TTC549 (cell line): ENCODE results near the gene KATNB1.
"Not testable (repeated sequence)": the region's sequence is repeated elsewhere in the genome, so short reads cannot be mapped to it uniquely, and the experiment has no call there.

Source experiments
- FAIRE-seq: peaks from 2 replicates; lab custom pipeline; 2012; peaks lifted over from hg19 to GRCh38; lab: Jason Lieb, UNC

The KATNB1 gene

DNA sequence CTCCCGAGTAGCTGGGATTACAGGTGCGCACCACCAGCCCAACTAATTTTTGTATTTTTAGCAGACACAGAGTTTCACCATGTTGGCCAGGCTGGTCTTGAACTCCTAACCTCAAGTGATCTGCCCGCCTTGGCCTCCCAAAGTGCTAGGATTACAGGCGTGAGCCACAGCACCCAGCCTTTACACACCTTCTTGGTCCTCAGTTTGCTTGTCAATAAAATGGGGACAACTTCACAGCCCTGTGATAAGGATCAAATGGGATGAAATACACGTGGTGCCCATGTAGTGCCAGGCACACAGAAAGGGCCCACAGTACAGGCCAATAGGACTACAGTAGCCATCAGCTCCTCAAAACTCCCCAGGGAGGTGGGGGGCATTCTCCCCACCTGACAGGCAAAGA is 60.4 kb downstream of the KATNB1 start:
- FAIRE-seq, result not testable (repeated sequence)

DNA sequence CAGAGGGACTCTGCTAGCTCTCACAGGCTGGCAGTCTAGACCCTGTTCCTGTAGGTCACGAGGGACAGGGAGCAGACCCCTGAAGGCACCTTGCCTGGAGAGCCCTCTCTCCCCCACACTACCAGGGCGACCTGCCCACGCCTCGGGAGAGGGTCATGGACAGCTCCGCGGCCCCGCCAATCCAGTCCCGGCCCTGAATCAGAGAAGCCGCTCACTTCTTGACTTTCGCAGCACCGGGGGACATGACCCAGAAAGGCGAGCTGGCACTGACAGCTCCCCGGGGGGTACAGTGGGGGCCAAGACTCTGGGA is 61.6 kb downstream of the KATNB1 start:
- FAIRE-seq, result no peak

DNA sequence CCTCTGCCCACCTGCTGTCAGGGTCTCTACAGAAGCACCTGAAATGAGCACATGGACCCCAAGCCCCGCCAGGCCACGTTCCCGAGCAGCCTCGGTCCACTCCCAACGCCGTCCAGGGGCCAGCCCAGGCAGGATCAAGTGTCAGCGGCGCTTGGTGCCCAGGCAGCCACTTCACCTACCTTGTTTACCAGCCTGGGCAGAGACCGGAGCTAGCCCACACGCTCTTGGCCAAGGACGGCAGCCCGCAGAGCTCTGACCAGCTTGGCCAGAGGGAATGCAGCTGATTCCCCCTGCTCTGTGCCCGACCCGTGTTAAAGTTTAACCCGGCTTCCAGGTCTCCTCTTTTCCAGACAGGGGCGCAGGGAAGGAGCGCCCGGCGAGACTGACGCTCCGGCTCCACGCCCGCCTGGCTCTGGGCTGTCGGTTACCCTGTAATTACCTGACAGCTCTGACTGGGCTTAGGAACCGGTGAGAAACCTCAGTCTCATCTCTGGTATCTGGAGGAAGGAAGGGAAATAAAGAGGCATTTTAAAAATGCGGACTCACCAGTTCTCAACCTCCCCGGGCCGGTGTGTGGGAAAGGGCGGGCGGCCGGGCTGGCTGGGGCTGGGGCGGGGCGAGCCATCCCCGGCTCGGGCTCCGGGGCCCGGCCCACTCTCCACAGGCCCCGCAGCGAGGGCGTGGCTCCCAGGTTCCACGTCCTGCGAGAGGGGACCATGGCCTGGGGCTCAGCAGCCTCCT is 62.1 kb downstream of the KATNB1 start:
- FAIRE-seq, result no peak

DNA sequence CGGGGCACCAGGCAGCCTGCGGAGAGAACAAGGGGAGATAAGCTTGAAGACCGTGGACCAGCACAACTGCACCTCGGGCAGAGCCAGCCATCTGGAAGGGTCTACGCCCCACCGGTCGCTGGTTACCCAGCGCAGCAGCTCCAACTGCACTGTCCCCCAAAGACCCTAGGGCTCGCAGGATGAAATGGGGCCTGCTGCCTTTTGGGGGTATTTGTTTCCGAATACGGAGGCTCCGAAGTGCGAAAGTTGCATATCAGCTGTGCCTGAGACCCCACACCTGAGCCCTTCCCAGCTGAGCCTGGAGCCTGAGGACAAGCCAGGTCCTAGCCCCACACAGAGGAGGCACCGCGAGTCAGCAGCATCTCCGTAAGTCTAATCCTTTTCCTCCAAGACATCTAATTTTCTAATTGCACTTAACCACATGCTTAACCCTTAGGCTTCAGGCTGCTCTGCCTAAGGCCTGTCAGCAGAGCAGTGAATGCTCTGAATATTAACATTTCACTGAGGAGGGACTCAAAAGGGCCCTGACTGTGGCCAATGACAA is 62.8 kb downstream of the KATNB1 start:
- FAIRE-seq, result no peak

DNA sequence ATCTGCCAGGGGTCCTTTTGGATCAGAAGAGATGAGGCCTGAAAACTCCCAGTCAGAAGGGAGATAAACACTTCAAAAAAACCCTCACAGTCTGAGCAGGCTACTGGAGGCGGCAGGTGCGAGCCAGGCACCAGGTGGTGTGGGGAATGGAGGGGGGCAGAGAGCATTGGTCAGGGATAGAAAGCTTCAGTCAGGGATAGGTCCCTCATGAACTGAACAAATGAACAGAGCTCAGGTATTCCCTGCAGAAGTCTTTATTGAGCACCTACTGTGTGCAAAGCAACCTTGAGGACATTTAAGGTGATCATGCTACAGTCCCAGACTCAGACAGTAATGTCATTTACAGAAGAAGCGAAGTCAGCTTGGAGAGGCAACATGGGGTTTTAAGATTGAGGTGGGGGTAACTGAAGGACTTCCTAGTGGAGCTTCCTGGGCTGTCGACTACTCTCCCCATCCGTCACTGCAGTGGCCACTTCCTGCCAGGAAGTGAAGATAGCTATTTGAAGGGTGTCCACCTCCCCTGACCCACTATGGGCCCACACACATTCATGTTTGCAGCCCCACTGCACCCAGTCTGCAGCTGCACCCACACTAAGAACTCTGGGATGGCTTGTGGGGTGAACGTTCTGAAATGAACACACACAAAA is 63.5 kb downstream of the KATNB1 start:
- no peak for FAIRE-seq

DNA sequence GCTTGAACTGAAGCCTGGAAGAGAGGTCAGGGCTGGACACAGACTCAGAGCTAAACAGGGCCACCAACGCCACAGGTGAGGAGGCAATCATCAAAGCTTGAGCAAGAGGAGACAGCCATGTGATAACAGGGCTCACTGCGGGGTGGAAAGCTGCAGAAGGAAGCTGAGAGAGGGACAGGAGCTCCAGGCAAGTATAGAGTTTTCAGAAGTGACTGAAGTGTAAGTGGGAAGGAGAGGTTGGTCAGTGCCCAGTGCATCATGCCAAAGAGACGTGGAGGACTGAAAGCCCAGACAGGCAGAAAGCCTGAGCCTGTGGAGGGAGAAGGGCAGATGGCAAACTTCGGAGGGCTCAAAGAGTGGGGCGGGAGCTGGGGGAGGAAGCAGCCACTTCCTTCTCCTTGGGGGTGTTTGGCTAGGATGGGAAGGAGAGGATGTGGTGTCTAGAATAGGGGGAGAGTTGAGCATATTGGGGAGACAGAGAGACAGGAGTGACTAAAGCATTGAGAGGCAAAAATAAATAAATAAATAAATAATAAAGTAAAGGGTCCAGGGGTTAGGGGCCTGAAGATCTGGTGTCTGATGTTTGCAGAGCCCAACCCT is 64.1 kb downstream of the KATNB1 start:
- FAIRE-seq, result no peak

DNA sequence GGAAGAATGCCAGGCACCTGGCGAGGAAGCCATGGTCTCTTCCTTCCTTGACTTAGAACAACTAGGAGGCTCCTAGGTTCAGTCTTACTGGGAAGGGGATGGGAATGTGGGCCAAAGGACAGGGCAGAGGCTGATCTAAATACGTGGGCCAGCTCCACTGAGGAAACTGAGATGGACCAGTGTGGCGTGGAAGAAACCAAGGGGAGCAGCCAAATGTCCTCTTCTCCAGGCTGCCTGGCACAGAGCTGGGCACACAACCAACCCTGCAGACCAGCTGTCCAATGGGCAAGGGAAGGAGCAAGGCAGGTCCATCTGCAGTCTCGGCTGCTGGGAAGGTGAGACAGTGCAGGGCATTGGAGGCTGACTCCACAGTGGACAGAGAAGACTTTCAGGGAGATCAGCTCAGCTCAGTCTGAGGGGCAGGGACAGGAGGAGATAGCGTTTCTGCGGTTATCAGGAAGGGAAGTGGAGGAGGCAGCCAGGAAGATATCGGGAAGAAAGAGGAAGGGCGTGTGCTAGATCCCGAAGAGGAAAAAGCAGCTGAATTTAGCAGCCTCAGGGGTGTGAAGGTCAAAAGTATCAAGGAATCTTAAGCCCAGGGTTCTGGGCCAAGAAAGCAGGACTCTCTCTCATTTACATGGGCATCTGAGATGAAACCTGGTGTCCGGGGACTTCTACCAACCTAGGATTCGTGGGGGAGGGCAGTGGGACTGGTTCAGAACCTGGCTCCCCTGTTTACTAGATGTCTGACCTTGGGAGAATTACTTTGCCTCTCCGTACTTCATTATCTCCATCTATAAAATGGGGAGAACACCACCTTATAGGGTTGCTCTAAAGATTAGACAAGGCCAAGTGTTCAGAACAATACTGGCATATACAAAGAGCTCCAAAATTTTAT is 64.9 kb downstream of the KATNB1 start:
- no peak for FAIRE-seq

DNA sequence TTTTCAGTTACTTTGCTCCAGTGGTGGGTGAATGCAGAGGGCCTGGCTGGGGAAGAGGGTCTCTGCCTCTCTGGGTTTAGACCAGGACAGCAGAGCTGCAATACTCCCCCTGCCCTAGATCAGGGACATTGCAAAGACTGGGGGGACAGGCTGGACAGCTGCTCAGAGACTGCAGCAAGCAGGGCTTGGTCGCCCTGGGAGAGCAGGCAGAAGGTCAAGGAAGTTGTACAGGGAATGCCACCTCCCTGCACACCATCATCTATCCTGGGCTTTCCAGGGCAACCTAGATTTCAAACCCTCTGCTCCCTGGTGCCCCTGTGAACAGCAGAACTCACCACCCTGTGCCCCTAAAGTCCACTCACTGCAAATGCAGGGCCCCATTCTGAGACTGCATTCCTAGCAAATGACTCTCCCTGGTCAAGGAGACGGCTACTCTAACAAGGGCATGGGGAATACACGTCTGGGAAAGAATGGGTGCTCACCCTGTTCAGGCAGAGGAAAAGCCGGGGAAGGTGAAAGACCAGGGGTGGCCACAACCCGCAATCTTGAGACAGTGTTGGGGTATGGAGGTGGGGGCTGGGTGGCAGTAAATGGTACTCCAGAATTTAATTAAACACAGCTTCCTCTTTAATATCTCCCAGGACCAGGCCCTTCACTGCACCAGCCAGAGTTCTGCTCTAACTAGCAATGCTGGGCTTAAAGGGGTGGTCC is 65.7 kb downstream of the KATNB1 start:
- FAIRE-seq, result no peak

DNA sequence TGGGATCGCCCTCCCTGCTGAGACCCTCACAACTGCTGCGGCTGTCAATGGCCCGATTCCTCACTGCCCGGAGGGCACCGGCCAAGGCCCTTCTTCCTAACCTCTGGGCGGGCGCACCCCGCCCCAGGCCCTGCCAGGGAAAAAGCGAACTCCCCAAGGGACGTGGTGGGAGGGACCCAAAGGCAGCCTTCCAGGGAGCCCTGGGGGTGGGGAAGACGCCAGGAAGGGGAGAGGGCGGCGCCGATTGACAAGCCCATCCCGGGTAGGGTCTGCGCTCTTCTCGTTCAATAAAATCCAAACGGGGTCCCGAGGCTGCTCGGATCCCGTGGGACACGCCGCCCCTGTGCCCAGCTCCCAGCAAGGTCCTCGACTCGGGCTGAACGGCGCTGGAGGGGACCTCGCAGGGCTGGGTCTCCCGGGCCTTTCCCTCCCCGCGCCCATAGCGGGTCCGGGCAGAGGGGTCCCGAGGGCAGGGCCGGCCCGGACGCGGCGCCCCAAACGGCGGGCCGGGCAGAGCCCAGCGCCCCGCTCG is 66.3 kb downstream of the KATNB1 start:
- no peak for FAIRE-seq

DNA sequence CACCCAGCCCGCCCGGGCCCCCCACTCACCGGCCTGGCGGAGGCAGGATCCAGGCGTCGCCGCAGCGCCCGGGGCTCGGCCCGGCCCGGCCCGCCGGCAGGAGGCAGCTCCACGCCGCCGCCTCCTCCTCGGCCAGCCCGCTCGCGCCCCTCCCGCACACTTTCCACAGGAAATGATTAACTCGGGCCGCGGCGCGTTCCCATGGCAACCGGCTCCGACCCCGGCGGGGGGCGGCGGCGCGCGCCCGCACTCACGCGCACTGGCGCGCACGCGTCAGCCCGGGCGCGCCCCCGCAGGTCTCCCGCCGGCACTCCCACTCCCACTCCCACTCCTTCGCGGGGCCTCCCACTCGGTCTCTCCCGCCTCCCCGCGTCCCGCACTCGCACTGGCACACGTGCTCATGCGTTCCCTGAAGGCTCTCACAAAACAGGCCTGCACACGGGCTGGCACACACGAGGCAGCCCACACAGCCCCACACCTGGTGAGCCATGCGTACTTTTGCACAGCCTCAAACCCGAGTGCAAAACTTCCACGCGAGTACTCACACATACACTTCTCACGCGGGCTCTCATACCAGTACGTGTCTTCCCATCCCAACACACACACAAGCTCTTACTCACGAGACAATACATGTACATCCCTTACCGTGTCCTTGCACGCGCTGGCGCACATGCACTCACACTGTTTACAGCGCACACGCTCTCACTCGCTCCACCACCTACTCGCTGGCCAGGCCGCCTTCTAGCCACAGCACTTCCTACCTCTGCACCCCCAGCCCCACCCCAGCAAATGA is 67.0 kb downstream of the KATNB1 start, which contains the start of gene KIFC3:
TSS of gene KIFC3 (minus strand) at position 151 of the 793 bp plus-strand sequence. CDS start 4,248 bp downstream, outside the sequence.
- FAIRE-seq, result no peak

DNA sequence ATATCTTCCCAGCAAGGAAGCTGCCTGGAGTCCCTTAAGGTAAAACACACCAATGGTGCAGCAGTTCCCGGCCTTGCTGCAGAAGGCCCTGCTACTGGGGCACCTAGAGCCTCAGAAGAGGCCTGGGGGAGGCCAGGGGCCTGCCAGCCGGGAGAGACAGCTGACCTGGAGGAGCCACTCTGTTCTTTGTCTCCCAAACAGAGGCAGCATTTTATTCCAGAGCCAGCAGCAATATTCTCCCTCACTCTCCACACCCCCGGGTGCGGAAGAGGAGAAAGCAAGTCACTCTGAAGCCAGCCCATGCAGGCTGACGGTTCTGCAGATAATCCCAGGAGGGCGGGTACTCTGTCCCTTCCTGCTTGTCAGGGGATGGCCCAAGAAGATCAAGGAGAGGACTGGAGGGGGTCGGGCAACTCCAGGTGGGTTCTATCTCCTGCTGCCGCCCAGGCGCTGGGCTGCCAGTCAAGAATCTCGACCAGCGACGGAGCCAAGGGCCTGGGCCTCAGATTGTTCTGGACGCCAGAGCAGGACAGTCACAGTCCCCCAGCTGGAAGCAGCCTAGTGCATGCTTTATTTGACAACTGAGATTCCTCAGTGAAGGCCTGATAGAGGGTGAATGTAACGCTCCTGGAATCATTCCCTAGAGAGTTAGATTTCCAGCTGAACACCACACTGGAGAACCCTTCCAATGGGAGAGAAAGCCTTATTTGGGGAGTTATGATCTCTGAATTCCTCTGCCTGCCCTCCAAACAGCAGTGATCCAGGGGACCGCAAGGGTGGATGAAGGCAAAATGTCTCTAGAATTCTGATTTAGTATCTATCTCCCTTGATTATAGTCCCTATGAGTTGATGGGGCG is 67.8 kb downstream of the KATNB1 start:
- no peak for FAIRE-seq

DNA sequence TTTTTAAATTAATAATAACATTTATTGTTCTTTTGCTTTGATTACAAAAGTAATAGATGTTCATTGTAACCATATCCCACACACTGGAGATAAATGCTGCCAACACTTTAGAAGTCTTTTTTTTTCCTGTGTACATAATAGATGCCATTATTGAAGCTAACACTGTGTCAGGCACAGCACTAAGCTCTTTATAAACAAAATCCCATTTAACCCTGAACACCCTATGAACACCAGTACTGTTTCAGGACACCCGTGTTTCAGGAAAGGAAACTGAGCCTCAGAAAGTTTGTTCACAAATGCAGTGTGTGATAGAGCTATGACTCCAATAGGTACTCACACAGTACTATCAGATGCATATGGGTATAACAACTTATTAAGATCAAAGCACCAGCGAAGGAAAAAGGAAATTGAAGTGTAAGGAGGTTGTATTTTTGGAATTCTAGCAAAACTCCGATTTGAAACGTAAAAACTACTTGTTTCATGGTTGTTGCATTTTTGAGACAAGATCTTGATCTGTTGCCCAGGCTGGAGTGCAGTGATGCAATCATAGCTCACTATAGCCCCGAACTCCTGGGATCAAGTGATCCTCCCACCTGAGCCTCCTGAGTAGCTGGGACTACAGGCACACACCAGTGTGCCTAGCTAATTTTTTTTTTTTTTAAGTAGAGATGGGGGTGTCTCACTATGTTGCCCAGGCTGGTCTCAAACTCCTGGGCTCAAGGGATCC is 68.7 kb downstream of the KATNB1 start:
- no peak for FAIRE-seq

DNA sequence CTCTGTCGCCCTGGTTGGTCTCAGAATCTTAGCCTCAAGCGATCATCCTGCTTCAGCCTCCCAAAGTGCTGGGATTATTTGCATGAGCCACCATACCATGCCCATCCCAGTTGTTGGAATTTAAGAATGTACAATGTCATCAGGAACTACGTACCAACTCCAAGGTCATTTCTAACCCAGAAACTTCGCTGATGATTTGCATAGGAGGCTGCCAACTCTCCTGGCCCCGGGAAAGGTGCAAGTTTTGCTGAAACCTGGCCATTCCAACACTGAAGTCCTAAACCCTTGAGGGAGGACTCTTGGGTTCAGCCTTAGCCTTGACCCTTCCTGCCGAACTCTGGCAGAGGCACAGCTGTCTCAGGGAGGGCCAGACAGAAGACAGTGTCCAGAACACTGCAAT is 69.6 kb downstream of the KATNB1 start:
- FAIRE-seq, result no peak
